ENCODE results near the gene PHETA1.
A peak's percentile ranks its signal among the peaks of the same experiment; 100 is the strongest.
"Not testable (repeated sequence)": the region's sequence is repeated elsewhere in the genome, so short reads cannot be mapped to it uniquely, and the experiment has no call there.

Gene PHETA1

DNA sequence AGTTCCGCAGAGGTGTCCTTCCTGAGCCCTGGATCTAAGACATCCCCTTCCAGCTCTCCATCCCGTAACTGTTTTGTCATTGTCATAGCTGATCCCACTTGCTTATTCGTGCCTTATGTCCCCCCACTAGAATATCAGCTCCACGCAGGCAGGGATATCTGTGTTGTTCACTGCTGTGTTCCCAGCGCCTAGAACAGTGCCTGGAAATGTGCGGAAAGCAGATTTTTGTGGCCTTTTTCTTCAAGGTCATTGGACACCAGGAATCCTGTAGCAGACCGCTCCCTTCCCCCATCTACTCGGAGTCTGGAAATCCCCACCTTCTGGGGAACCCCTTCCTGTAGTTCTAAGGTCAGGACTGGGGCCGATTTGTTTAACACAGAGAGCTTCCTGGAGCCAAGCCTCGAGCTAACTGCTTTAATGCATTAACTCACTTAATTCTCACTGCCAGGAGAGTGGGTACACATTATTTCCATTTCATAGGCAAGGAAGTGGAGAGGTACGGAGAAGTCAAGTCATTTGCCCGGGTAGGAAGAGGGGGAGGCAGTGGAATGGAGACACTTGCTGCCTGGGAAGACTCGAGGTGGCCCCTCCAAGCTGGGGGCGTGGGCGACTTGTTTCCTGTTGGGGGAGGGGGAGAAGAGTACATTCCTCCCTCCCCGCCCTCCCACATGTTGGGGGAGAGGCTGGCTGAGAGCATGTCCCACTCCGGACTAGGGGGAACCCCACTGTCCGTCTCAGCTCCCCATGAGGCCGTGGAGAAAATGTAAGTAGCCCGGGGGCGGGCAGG, 35.7 kb upstream of the PHETA1 start:
- Histone ChIP-seq H3K4me3 (ENCODE audit: low read depth, low read length, poor library complexity, severe bottlenecking) (peak overlapping the region; percentile 80), H2AFZ (ENCODE audit: low read length) (no peak overlapping the region), H3K36me3 (ENCODE audit: insufficient read depth, low read length) (no peaks in the 10 kb centered on the region), H3K9me2 (ENCODE audit: low read depth, low read length) (no peaks in the 10 kb centered on the region), H3K9me3 (ENCODE audit: low read length) (no peaks in the 10 kb centered on the region), H3K79me2 (ENCODE audit: insufficient read depth, low read length) (no peaks in the 10 kb centered on the region), H3K9ac (ENCODE audit: low read length) (peak overlapping the region; percentile 28; the same call in 1 of the 2 replicates), H3F3A (ENCODE audit: insufficient read depth, low read length) (no peaks in the 10 kb centered on the region), H3K4me2 (ENCODE audit: low read length) (peak overlapping the region; percentile 60), H3K27ac (ENCODE audit: low read depth, low read length, poor library complexity, severe bottlenecking) (no peak overlapping the region), H4K20me1 (ENCODE audit: insufficient read depth, low read length) (no peaks in the 10 kb centered on the region), H3K4me1 (ENCODE audit: insufficient read depth, low read length, severe bottlenecking) (peaks cover 34% of the 10 kb centered on the region), H3K27me3 (ENCODE audit: insufficient read depth, low read length) (no peaks in the 10 kb centered on the region)
- TF ChIP-seq, protein P1, sequence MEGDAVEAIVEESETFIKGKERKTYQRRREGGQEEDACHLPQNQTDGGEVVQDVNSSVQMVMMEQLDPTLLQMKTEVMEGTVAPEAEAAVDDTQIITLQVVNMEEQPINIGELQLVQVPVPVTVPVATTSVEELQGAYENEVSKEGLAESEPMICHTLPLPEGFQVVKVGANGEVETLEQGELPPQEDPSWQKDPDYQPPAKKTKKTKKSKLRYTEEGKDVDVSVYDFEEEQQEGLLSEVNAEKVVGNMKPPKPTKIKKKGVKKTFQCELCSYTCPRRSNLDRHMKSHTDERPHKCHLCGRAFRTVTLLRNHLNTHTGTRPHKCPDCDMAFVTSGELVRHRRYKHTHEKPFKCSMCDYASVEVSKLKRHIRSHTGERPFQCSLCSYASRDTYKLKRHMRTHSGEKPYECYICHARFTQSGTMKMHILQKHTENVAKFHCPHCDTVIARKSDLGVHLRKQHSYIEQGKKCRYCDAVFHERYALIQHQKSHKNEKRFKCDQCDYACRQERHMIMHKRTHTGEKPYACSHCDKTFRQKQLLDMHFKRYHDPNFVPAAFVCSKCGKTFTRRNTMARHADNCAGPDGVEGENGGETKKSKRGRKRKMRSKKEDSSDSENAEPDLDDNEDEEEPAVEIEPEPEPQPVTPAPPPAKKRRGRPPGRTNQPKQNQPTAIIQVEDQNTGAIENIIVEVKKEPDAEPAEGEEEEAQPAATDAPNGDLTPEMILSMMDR (IDR thresholded peaks at IDR 0.05; ENCODE audit: low read length): no peak
- TF ChIP-seq EZH2 (IDR thresholded peaks at IDR 0.05; ENCODE audit: borderline replicate concordance, low read length): no peak

DNA sequence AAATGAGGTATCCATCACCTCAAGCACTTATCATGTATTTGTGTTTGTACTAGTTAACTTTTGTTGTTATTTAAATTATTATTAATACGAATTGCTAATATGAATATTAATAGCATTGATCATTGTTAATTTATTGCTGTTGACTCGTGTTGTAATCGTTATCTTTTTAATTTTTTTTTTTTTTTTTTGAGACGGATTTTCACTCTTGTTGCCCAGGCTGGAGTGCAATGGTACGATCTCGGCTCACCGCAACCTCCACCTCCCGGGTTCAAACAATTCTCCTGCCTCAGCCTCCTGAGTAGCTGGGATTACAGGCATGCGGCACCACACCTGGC, 33.6 kb upstream of the PHETA1 start:
- H3K9ac ChIP-seq (ENCODE audit: low read length); H3K4me3 ChIP-seq (ENCODE audit: low read depth, low read length, poor library complexity, severe bottlenecking); H3F3A ChIP-seq (ENCODE audit: insufficient read depth, low read length); H2AFZ ChIP-seq (ENCODE audit: low read length); H3K27ac ChIP-seq (ENCODE audit: low read depth, low read length, poor library complexity, severe bottlenecking); H3K9me3 ChIP-seq (ENCODE audit: low read length); H3K79me2 ChIP-seq (ENCODE audit: insufficient read depth, low read length); H3K9me2 ChIP-seq (ENCODE audit: low read depth, low read length); H3K36me3 ChIP-seq (ENCODE audit: insufficient read depth, low read length); H3K27me3 ChIP-seq (ENCODE audit: insufficient read depth, low read length); H4K20me1 ChIP-seq (ENCODE audit: insufficient read depth, low read length); H3K4me2 ChIP-seq (ENCODE audit: low read length): not testable (repeated sequence)
- peaks cover 32% of the 10 kb centered on the region for H3K4me1 ChIP-seq (ENCODE audit: insufficient read depth, low read length, severe bottlenecking)

DNA sequence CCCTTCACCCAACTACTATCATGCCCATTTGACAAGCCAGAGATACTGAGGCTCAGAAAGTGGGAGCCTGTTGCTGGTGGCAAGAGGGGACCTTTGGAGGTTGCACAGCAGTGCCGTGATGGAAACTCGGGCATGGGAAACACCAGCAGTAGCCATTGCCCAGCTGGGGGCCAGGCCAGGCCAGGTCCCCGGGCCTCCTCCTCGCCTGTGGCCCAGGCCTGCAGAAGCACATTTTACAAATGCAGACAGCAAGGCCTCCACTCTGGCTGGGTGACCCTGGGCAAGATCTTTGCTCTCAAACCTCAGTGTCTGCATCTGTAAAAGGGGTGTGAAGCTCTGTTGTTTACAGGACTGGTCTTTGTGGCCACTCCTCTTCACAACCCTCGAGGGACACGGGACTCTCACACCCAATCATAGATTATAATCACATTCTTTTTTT, 32.3 kb upstream of the PHETA1 start:
- H3K79me2 ChIP-seq (ENCODE audit: insufficient read depth, low read length): no peaks in the 10 kb centered on the region
- H2AFZ ChIP-seq (ENCODE audit: low read length): no peak overlapping the region
- no peak overlapping the region for H3K4me2 ChIP-seq (ENCODE audit: low read length)
- H3K4me1 ChIP-seq (ENCODE audit: insufficient read depth, low read length, severe bottlenecking): peaks cover 26% of the 10 kb centered on the region
- TF ChIP-seq EZH2 (IDR thresholded peaks at IDR 0.05; ENCODE audit: borderline replicate concordance, low read length): no peak
- TF ChIP-seq, protein P1 (IDR thresholded peaks at IDR 0.05; ENCODE audit: low read length): no peak
- no peaks in the 10 kb centered on the region for H4K20me1 ChIP-seq (ENCODE audit: insufficient read depth, low read length)
- H3K36me3 ChIP-seq (ENCODE audit: insufficient read depth, low read length): no peaks in the 10 kb centered on the region
- no peaks in the 10 kb centered on the region for H3K9me2 ChIP-seq (ENCODE audit: low read depth, low read length)
- H3K4me3 ChIP-seq (ENCODE audit: low read depth, low read length, poor library complexity, severe bottlenecking): no peak overlapping the region
- H3K9ac ChIP-seq (ENCODE audit: low read length): no peak overlapping the region
- no peaks in the 10 kb centered on the region for H3K27me3 ChIP-seq (ENCODE audit: insufficient read depth, low read length)
- H3F3A ChIP-seq (ENCODE audit: insufficient read depth, low read length): no peaks in the 10 kb centered on the region
- no peak overlapping the region for H3K27ac ChIP-seq (ENCODE audit: low read depth, low read length, poor library complexity, severe bottlenecking)
- no peaks in the 10 kb centered on the region for H3K9me3 ChIP-seq (ENCODE audit: low read length)

DNA sequence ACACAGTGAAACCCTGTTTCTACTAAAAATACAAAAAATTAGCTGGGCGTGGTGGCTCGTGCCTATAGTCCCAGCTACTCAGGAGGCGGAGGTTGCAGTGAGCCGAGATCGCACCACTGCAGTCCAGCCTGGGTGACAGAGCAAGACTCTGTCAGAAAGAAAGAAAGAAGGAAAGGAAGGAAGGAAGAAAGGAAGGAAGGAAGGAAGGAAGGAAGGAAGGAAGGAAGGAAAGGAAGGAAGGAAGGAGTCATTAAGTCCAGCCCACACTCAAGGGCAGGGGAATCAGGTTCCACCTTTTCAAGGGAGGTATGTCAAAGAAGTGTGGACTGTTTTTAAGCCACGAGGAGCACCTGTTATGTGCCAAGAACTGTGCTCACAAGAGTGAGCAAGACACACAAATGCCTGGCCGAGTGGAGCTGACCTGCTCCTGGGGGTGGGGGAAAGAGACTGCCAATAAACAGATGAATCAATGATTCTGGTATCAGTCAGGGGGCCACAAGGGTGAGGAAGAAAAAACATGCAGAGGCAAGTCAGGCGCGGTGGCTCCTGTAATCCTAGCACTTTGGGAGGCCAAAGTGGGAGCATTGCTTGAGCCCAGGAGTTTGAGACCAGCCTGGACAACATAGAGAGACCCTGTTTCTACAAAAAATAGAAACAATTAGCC, 31.0 kb upstream of the PHETA1 start:
- not testable (repeated sequence) for H3K4me2 ChIP-seq (ENCODE audit: low read length); H3K4me3 ChIP-seq (ENCODE audit: low read depth, low read length, poor library complexity, severe bottlenecking); H3K9ac ChIP-seq (ENCODE audit: low read length); H3F3A ChIP-seq (ENCODE audit: insufficient read depth, low read length); H3K36me3 ChIP-seq (ENCODE audit: insufficient read depth, low read length); H3K9me2 ChIP-seq (ENCODE audit: low read depth, low read length); H4K20me1 ChIP-seq (ENCODE audit: insufficient read depth, low read length); H3K79me2 ChIP-seq (ENCODE audit: insufficient read depth, low read length); H3K27ac ChIP-seq (ENCODE audit: low read depth, low read length, poor library complexity, severe bottlenecking); H2AFZ ChIP-seq (ENCODE audit: low read length); H3K27me3 ChIP-seq (ENCODE audit: insufficient read depth, low read length); H3K9me3 ChIP-seq (ENCODE audit: low read length)
- H3K4me1 ChIP-seq (ENCODE audit: insufficient read depth, low read length, severe bottlenecking): peaks cover 23% of the 10 kb centered on the region
